Loucy (cell line): ENCODE data around the gene STPG4.

ENCODE experiments used
- CTCF ChIP-seq: fragments of 200-600 bp; sonication (generic); conservative IDR thresholded peaks from 2 replicates; pipeline ENCODE4 v1.5.1; 2014; ENCODE audit warnings: mild to moderate bottlenecking, antibody characterized with exemption, low read length
- EZH2phosphoT487 ChIP-seq: fragments of 200-600 bp; IDR thresholded peaks from 2 replicates; pipeline ENCODE4 v1.6.1; 2018; ENCODE audit warnings: antibody characterized with exemption, mild to moderate bottlenecking, moderate library complexity, borderline replicate concordance

- no peak for TF ChIP-seq CTCF
- no peak for TF ChIP-seq EZH2phosphoT487
Measured at GRCh38 chr2:47069628-47070154, 85.4 kb downstream of the STPG4 start.
